Lower leg skin (tissue), 3 donors: Measurements from ENCODE around the gene C10orf53.

ENCODE experiments used
- POLR2A ChIP-seq, 2 donors: fragments of 450-650 bp; IDR thresholded peaks; one replicate each; pipeline ENCODE4 v1.6.1; 2016 to 2017; ENCODE audit warnings: antibody characterized with exemption in 2 of 2, mild to moderate bottlenecking in 1 of 2, moderate library complexity in 1 of 2
- TF ChIP-seq, protein P1 (sequence below), 3 donors: fragments of 450-650 bp; IDR thresholded peaks; one replicate each; pipeline ENCODE4 v1.5.1; 2016; ENCODE audit warnings: antibody characterized with exemption in 3 of 3, mild to moderate bottlenecking in 3 of 3, moderate library complexity in 2 of 3

DNA sequence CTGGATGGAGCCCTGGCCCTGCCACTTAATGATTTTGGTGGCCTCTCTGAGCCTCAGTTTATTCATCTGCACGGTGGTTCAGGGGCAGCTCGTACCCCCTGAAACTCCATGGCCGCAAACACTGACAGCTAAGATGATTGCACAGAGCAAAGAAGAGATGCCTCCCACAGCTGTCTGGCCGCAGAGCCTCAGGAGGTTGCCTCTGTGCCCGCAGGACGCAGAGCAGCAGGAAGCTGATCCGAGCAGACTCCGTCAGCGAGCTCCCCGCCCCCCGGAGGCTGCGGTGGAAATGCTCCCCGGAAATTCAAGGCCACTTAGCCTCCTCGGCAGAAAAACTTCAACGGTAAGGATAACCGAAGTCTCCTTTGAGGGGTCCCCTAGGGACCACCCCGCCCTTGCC is 30.2 kb upstream of the C10orf53 start:
- TF ChIP-seq POLR2A (IDR thresholded peaks at IDR 0.05): no peak
- TF ChIP-seq, protein P1, sequence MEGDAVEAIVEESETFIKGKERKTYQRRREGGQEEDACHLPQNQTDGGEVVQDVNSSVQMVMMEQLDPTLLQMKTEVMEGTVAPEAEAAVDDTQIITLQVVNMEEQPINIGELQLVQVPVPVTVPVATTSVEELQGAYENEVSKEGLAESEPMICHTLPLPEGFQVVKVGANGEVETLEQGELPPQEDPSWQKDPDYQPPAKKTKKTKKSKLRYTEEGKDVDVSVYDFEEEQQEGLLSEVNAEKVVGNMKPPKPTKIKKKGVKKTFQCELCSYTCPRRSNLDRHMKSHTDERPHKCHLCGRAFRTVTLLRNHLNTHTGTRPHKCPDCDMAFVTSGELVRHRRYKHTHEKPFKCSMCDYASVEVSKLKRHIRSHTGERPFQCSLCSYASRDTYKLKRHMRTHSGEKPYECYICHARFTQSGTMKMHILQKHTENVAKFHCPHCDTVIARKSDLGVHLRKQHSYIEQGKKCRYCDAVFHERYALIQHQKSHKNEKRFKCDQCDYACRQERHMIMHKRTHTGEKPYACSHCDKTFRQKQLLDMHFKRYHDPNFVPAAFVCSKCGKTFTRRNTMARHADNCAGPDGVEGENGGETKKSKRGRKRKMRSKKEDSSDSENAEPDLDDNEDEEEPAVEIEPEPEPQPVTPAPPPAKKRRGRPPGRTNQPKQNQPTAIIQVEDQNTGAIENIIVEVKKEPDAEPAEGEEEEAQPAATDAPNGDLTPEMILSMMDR (IDR thresholded peaks at IDR 0.05): no peak
